ENCODE results near the gene DNAJB8. TPM values are rescaled to one million over a fixed set of nuclear protein-coding genes. Genes with fewer than 3 reads are reported as not detected.

DNAJB8 gene
- total RNA-seq, 1 experiment from 2014 or later = not detected

DNA sequence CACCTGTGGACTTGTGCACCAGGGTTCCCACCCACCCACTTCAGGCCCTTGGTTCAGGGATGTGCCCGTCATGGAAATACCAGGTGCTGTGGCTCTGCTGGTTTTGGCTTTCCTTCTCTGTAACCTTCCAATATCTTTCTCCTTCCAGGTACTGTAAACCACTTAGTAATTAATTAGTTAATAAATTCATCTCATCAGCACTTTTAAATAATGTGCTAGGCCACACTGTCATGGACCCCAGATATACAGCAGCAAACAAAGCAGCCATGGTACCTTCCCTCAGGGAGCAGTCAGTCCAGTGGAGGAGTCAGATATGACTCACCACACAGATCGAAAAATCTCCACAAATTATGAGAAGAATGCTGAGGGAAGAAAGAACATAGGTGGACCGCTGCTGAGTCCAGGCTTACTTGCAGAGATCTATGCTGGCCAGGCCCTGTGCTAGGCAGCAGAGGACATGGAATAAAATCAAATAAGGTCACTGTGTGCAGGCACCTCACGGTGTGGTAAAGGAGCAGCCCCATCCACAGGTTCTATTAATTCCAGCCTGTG, 33.1 kb upstream of the DNAJB8 start:
- no peak overlapping the region for H3K4me3 Mint-ChIP-seq (ENCODE audit: unreplicated experiment)
- CTCF ChIA-PET = interaction anchor here (0.7 to 0.9 kb wide), 2 partner anchors 73 to 193 kb away, joined by 3 to 4 read pairs; no protein-coding TSS in a partner anchor
- no peak overlapping the region for H3K4me3 ChIP-seq (ENCODE audit: low read depth, low read length)
- intact Hi-C loops (cut with micrococcal nuclease; ENCODE audit: unreplicated experiment) = loop anchor here (5.0 kb wide), 1 partner anchor 402 kb away; no protein-coding TSS in a partner anchor
- TF ChIP-seq, protein P1, sequence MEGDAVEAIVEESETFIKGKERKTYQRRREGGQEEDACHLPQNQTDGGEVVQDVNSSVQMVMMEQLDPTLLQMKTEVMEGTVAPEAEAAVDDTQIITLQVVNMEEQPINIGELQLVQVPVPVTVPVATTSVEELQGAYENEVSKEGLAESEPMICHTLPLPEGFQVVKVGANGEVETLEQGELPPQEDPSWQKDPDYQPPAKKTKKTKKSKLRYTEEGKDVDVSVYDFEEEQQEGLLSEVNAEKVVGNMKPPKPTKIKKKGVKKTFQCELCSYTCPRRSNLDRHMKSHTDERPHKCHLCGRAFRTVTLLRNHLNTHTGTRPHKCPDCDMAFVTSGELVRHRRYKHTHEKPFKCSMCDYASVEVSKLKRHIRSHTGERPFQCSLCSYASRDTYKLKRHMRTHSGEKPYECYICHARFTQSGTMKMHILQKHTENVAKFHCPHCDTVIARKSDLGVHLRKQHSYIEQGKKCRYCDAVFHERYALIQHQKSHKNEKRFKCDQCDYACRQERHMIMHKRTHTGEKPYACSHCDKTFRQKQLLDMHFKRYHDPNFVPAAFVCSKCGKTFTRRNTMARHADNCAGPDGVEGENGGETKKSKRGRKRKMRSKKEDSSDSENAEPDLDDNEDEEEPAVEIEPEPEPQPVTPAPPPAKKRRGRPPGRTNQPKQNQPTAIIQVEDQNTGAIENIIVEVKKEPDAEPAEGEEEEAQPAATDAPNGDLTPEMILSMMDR (IDR thresholded peaks at IDR 0.05; ENCODE audit: insufficient read depth in 1 of 2, low read depth in 1 of 2, low read length in 1 of 2, severe bottlenecking in 1 of 2, unreplicated experiment in 1 of 2) = no peak
- no peaks in the 10 kb centered on the region for H3K9me3 ChIP-seq
- peaks cover 11% of the 10 kb centered on the region for H3K4me1 Mint-ChIP-seq (ENCODE audit: low read depth, unreplicated experiment)
- peaks cover 28% of the 10 kb centered on the region for H3K36me3 Mint-ChIP-seq (ENCODE audit: insufficient read depth, unreplicated experiment)
- no peak overlapping the region for H3K27ac Mint-ChIP-seq (ENCODE audit: unreplicated experiment)
- H3K4me1 ChIP-seq = peaks cover 15% of the 10 kb centered on the region
- no peaks in the 10 kb centered on the region for H3K36me3 ChIP-seq (ENCODE audit: control insufficient read depth, insufficient read depth, low read length)
- no peaks in the 10 kb centered on the region for H3K27me3 ChIP-seq (replicated peaks; ENCODE audit: control insufficient read depth, insufficient read depth, low read length)
- POLR2A ChIA-PET = no interaction called here
- BruUV-seq (replicated peaks) = no TSS peak
- H3K27me3 Mint-ChIP-seq (ENCODE audit: insufficient read depth, unreplicated experiment) = no peaks in the 10 kb centered on the region
- H3K9me3 Mint-ChIP-seq (ENCODE audit: unreplicated experiment) = no peaks in the 10 kb centered on the region
- DNase-seq = no peak

DNA sequence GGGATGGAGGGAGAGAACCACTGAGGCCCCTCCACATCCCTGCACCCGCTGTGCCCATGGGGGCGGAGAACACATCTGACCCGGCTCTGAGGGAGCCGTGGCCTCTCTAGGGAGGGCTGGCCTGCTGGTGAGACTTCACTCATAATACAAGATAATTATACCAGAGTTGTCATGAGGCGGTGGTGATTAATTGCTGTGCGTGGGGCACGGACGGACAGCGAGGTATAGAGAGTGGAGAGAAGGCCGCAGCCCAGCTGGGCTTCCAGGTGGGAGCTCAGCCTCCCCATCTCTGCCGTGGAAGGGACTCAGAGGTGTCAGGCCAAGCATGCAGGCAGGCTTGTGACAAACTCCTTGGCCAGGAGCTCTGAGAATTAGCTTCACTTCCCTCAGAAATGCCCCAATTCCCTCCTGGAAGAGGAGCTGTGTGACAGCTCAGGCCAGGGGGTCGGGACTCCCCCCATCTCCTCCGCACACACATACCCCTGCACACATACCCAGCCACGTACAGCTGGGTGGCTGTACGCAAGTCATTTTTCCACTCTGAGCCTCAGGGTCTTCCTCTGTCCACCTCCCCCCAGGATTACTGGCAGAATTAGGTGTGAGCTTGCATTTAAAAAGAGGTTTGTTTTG, 32.3 kb upstream of the DNAJB8 start:
- peaks cover 13% of the 10 kb centered on the region for H3K4me1 Mint-ChIP-seq (ENCODE audit: low read depth, unreplicated experiment)
- POLR2A ChIA-PET = no interaction called here
- H3K4me3 ChIP-seq (ENCODE audit: low read depth, low read length) = no peak overlapping the region
- CTCF ChIA-PET = interaction anchor here (0.7 to 0.9 kb wide), 2 partner anchors 72 to 192 kb away, joined by 3 to 4 read pairs; no protein-coding TSS in a partner anchor
- BruUV-seq (replicated peaks) = no TSS peak
- peak overlapping the region; percentile 49 for H3K4me3 Mint-ChIP-seq (ENCODE audit: unreplicated experiment)
- peaks cover 8% of the 10 kb centered on the region; the same call in 1 of the 2 replicates for H3K4me1 ChIP-seq
- H3K27ac Mint-ChIP-seq (ENCODE audit: unreplicated experiment) = no peak overlapping the region
- H3K27me3 ChIP-seq (replicated peaks; ENCODE audit: control insufficient read depth, insufficient read depth, low read length) = no peaks in the 10 kb centered on the region
- H3K27me3 Mint-ChIP-seq (ENCODE audit: insufficient read depth, unreplicated experiment) = no peaks in the 10 kb centered on the region
- peaks cover 31% of the 10 kb centered on the region for H3K36me3 Mint-ChIP-seq (ENCODE audit: insufficient read depth, unreplicated experiment)
- no peak for DNase-seq
- H3K9me3 Mint-ChIP-seq (ENCODE audit: unreplicated experiment) = no peaks in the 10 kb centered on the region
- intact Hi-C loops (cut with micrococcal nuclease; ENCODE audit: unreplicated experiment) = no loop called here
- no peaks in the 10 kb centered on the region for H3K36me3 ChIP-seq (ENCODE audit: control insufficient read depth, insufficient read depth, low read length)
- H3K9me3 ChIP-seq = no peaks in the 10 kb centered on the region
- TF ChIP-seq, protein P1 (IDR thresholded peaks at IDR 0.05; ENCODE audit: insufficient read depth in 1 of 2, low read depth in 1 of 2, low read length in 1 of 2, severe bottlenecking in 1 of 2, unreplicated experiment in 1 of 2) = no peak

DNA sequence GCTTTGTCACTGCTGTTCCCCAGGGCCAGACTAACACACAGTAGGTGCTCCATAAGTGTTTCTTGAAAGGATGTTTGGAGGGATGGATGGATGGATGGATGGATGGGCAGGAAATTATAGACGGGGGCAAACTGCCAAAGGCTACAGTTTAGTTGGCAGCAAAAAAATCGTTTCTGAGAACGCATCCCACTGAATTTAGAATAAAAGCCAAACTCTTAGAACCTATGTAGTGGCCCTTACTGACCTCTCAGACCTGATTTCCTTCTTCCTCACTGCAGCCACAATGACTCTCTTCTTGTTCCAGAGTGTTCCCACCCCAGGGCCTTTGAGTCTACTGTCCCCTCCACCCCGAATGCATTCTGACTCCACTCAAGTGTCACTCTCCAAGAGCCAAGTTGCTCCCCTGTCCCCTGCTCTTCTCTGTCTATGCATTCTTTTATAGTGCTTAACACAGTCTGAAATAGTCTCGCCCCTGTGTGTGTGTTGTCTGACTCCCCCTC, 31.5 kb upstream of the DNAJB8 start:
- Mint-ChIP-seq H3K4me1 (ENCODE audit: low read depth, unreplicated experiment) (peaks cover 13% of the 10 kb centered on the region), H3K36me3 (ENCODE audit: insufficient read depth, unreplicated experiment) (peaks cover 25% of the 10 kb centered on the region), H3K27ac (ENCODE audit: unreplicated experiment) (no peak overlapping the region), H3K4me3 (ENCODE audit: unreplicated experiment) (peak overlapping the region; percentile 49), H3K9me3 (ENCODE audit: unreplicated experiment) (no peaks in the 10 kb centered on the region), H3K27me3 (ENCODE audit: insufficient read depth, unreplicated experiment) (no peaks in the 10 kb centered on the region)
- POLR2A ChIA-PET = interaction anchor here (1.0 kb wide), 1 partner anchor 73 kb away, joined by 3 read pairs; no protein-coding TSS in a partner anchor
- no peak for DNase-seq
- intact Hi-C loops (cut with micrococcal nuclease; ENCODE audit: unreplicated experiment) = no loop called here
- BruUV-seq (replicated peaks) = no TSS peak
- Histone ChIP-seq H3K27me3 (replicated peaks; ENCODE audit: control insufficient read depth, insufficient read depth, low read length) (no peaks in the 10 kb centered on the region), H3K4me3 (ENCODE audit: low read depth, low read length) (no peak overlapping the region), H3K4me1 (peaks cover 8% of the 10 kb centered on the region; the same call in 1 of the 2 replicates), H3K9me3 (no peaks in the 10 kb centered on the region), H3K36me3 (ENCODE audit: control insufficient read depth, insufficient read depth, low read length) (no peaks in the 10 kb centered on the region)
- TF ChIP-seq, protein P1 (IDR thresholded peaks at IDR 0.05; ENCODE audit: insufficient read depth in 1 of 2, low read depth in 1 of 2, low read length in 1 of 2, severe bottlenecking in 1 of 2, unreplicated experiment in 1 of 2) = peak in 1 of 2 experiments; percentile 14
- CTCF ChIA-PET = interaction anchor here (1.0 kb wide), 5 partner anchors 10 to 191 kb away, joined by 4 to 16 read pairs (median 6); no protein-coding TSS in a partner anchor

Data from Caco-2 (cell line).